Measurements from ENCODE around the gene CYTH3.
"Not testable (repeated sequence)": the region's sequence is repeated elsewhere in the genome, so short reads cannot be mapped to it uniquely, and the experiment has no call there.

CYTH3 gene

GRCh38 chr7:6283391-6284054 is 11.1 kb upstream of the CYTH3 start:
- DNase-seq (ENCODE audit: low spot score): not testable (repeated sequence)

GRCh38 chr7:6279937-6280336 is 7.5 kb upstream of the CYTH3 start:
- no peak for DNase-seq (ENCODE audit: low spot score)

- no peak for DNase-seq (ENCODE audit: low spot score)
Observed at GRCh38 chr7:6279341-6279740, 6.9 kb upstream of the CYTH3 start.

- no peak for DNase-seq (ENCODE audit: low spot score)
Observed at GRCh38 chr7:6278749-6279310, 6.4 kb upstream of the CYTH3 start.

GRCh38 chr7:6277476-6277875 is 5.1 kb upstream of the CYTH3 start:
- no peak for DNase-seq (ENCODE audit: low spot score)

GRCh38 chr7:6276911-6277408 is 4.5 kb upstream of the CYTH3 start:
- no peak for DNase-seq (ENCODE audit: low spot score)

GRCh38 chr7:6274743-6275142 is 2.3 kb upstream of the CYTH3 start:
- no peak for DNase-seq (ENCODE audit: low spot score)

GRCh38 chr7:6273917-6274630 is 1.6 kb upstream of the CYTH3 start:
- DNase-seq (ENCODE audit: low spot score): no peak

- no peak for DNase-seq (ENCODE audit: low spot score)
Observed at GRCh38 chr7:6273380-6273837, 985 bp upstream of the CYTH3 start.

GRCh38 chr7:6271694-6272440 is 557 bp downstream of the CYTH3 start:
- no peak for DNase-seq (ENCODE audit: low spot score)

GRCh38 chr7:6271060-6271658 is 1.3 kb downstream of the CYTH3 start:
- DNase-seq (ENCODE audit: low spot score): peak; percentile 72

- DNase-seq (ENCODE audit: low spot score): no peak
Observed at GRCh38 chr7:6269527-6269926, 2.9 kb downstream of the CYTH3 start.

- no peak for DNase-seq (ENCODE audit: low spot score)
Observed at GRCh38 chr7:6268907-6269306, 3.5 kb downstream of the CYTH3 start.

GRCh38 chr7:6268023-6268900 is 4.2 kb downstream of the CYTH3 start:
- no peak for DNase-seq (ENCODE audit: low spot score)

GRCh38 chr7:6266699-6267098 is 5.7 kb downstream of the CYTH3 start:
- DNase-seq (ENCODE audit: low spot score): no peak

- no peak for DNase-seq (ENCODE audit: low spot score)
Observed at GRCh38 chr7:6262221-6262620, 10.2 kb downstream of the CYTH3 start.

GRCh38 chr7:6261699-6262098 is 10.7 kb downstream of the CYTH3 start:
- DNase-seq (ENCODE audit: low spot score): no peak

- no peak for DNase-seq (ENCODE audit: low spot score)
Observed at GRCh38 chr7:6260291-6261187, 11.9 kb downstream of the CYTH3 start.

GRCh38 chr7:6259257-6259656 is 13.2 kb downstream of the CYTH3 start:
- DNase-seq (ENCODE audit: low spot score): no peak
